Measurements from ENCODE around the gene CHN2.

Gene CHN2

GRCh38 chr7:29278337-29279069, 83.9 kb downstream of the CHN2 start:
- DNase-seq (ENCODE audit: extremely low read depth in 1 of 2, low read depth in 1 of 2), result no peak

DNA sequence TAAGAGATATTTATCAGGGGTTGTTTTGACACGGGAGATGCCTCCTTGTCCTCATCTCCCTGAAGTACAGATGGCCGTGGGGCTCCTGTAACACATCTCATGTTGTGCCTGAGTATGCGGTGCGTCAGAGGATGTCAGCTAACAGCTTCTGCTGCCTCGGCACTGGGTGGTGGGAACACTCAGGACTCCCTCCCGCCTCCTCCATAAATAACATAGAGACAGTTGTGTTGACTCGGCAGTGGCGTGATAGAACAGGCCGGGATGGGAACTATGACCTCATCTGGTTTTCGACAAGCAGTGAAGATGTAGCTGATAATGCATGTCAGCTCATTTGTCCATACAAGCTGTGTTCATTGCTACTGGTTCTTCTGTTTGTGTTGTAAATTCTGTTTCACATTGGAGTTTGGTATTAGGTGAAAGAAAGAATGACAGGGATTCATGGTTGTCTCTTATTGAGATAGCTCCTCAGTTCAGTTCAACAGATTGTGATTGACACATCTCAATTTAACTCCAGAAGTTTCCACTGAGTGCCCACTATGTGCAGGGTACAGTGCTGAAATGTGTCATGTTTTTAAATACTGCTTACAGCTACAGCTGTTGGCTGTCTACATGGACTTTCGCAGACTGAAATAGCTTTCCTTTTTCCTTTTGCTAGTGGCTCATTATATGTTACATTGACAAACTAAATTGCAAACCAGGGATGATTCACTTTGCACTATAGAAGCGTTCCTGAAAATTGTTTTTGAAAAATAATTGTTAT, 87.4 kb downstream of the CHN2 start:
- DNase-seq (ENCODE audit: extremely low read depth in 1 of 2, low read depth in 1 of 2), result no peak

DNA sequence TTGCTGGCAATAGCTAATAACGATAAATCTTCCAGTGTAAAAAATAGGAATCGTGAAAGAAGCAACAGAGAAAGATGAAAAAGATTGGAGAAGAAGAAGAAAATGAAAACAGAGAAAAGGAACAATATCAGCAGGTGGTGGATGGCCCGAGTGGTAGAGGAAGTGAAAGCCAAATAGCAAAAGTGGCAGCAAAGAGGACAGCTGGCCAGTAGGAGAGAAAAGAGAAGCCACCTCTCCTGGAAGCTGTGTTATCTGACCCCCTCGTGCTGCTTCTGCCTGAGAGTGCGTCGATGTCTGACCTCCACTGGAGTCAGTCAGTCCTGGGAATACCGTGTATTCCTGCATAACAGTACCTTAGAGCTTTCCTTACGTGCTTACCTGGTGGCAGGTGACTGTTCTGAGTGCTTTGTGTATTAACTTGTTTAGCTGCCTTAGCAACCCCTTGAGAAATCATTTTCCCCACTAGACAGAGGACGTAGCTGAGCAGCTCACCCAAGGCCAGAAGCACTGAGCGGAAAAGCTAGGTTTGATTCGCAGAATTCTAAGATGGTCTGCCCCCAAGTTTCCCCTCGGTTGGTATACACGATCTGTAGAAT, 88.3 kb downstream of the CHN2 start:
- no peak for DNase-seq (ENCODE audit: extremely low read depth in 1 of 2, low read depth in 1 of 2)

DNA sequence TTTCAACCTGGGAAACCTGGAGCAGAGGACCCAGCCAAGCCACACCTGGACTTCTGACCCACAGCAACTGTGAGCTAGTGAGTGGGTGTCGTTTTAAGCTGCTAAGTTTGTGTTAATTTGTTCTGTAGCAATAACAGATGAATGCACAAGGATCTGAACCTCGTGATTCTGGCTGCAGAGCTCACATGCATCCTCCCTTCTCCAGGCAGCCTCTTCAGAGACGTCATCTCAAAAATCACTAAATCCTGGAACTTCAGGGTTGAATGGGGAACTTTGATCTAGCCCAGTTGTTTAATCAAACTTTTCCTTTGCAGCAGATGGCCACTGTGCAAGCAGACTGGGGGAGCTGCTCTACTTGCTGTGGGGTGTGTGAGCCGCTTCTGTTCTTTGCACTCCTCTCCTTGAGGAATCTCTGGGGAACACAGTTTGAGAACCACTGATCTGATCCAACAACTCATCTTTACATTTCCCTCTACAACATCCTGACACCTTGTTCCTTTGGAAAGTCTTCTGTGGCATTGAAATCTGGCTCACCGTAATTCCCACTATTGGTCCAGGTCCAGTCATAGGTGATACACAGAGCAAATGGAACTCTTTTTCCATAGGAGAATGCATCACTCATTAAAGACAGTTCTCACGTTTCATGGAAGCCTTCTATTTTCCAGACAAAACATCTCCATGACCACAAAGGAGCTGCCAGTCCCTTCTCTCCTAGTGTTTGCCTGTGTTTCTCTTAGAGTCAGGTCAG, 90.3 kb downstream of the CHN2 start:
- DNase-seq (ENCODE audit: extremely low read depth in 1 of 2, low read depth in 1 of 2), result no peak

- DNase-seq (ENCODE audit: extremely low read depth in 1 of 2, low read depth in 1 of 2), result peak in 1 of 2 donors; percentile 4
Measured at GRCh38 chr7:29285444-29285793, 90.8 kb downstream of the CHN2 start.

DNA sequence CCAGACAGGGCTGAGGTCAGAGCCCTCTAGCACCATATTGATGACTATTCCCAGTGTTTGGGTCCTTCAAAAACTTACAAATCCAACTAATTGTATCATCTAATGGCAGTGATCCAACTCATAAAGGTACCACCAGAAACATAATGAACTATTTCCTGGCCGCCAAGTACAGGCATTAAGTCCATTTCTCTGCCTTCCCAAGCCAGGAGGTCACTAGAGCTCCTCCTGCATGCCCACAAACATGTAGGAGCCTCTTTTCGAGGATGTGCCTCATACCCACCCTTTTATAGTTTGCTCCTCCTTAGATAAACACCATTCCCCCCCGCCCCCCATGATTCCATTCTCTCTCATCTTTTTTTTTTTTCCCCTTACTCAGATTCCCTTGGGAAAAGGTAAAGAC, 91.3 kb downstream of the CHN2 start:
- DNase-seq (ENCODE audit: extremely low read depth in 1 of 2, low read depth in 1 of 2), result no peak

- no peak for DNase-seq (ENCODE audit: extremely low read depth in 1 of 2, low read depth in 1 of 2)
Measured at GRCh38 chr7:29287366-29287765, 92.8 kb downstream of the CHN2 start.

DNA sequence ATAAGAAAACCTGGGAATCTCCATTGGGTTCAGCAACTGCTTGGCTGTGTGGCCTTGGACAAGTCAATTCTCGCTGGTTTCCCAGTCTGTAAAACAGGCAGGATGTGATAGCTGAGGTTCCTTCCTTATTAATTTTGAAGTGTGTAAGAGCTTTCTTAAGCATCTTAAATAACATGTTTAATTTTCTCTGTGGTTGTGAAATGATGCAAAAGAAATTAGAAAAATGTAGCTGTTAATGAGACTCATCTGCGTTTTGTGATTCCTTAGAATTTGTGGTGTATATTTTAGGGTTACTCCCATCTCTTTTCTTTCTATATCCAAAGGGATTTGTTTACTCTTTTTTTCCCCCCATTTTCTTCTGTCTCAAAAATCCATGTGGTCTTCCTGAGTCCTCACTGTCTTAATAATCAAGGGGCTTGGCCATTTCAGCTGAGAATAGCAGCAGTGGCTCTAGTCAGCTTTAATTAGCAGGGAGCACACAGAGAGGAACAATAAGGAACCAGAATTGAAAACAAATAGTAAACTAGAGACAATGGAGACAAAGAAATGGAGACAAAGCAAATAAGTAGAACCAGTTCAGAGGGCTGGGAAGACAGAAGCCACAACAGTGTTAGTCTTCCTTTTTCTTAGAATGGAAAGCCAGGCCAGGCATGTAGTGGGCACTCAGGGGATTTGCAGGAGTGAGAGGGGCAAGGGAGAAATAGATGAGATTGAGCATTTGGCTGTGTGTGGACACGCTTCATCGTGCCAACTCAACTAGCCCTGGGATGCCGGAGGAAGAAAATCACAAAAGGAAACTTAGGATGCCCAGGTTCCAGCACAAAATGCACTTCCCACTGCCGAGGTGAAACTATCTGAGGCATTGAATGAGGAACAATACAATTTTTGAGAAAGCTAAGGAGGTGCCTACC, 93.9 kb downstream of the CHN2 start:
- no peak for DNase-seq (ENCODE audit: extremely low read depth in 1 of 2, low read depth in 1 of 2)

- DNase-seq (ENCODE audit: extremely low read depth in 1 of 2, low read depth in 1 of 2), result no peak
Measured at GRCh38 chr7:29289156-29290021, 94.8 kb downstream of the CHN2 start.

GRCh38 chr7:29290829-29291228, 96.3 kb downstream of the CHN2 start:
- DNase-seq (ENCODE audit: extremely low read depth in 1 of 2, low read depth in 1 of 2), result no peak

DNA sequence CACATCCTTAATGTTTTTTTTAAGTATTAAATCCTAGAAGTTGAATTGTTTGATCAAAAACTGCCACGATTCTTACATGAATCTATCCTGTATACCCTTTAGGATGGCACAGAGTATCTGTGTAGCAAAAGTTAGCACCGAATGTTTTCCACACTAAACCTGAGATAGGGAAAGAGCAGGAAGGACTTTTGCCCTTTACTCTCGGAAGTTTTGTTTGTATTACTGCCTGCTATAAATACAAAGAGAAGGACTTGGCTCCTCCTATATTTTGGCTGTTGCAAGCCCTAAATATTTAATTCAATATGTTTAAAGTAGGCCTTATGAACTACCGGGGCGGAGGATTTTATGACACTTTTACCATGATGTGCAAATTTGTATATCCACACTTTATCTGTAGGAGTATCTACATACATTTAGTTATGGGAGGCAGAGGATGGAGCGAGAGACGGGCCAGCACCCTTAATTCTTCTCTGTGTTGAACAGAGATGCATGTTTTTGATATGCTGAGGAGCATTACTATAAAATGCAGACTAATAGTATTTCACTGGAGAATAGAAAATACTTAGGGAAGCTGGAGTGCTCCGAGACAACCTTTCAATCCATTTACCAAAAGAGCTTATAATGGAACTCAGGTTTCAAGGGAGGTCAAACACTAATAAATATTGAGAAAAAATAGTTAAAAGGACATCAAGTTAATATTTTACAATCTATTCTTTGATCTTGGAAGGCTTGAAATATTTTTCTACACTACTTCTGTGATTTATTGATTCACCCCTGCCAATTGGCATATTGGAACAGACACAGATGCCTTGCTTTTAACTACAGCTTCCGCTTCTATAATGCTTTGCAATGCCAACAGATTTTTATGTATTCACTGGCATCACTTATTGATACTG, 97.4 kb downstream of the CHN2 start:
- DNase-seq (ENCODE audit: extremely low read depth in 1 of 2, low read depth in 1 of 2), result no peak

DNA sequence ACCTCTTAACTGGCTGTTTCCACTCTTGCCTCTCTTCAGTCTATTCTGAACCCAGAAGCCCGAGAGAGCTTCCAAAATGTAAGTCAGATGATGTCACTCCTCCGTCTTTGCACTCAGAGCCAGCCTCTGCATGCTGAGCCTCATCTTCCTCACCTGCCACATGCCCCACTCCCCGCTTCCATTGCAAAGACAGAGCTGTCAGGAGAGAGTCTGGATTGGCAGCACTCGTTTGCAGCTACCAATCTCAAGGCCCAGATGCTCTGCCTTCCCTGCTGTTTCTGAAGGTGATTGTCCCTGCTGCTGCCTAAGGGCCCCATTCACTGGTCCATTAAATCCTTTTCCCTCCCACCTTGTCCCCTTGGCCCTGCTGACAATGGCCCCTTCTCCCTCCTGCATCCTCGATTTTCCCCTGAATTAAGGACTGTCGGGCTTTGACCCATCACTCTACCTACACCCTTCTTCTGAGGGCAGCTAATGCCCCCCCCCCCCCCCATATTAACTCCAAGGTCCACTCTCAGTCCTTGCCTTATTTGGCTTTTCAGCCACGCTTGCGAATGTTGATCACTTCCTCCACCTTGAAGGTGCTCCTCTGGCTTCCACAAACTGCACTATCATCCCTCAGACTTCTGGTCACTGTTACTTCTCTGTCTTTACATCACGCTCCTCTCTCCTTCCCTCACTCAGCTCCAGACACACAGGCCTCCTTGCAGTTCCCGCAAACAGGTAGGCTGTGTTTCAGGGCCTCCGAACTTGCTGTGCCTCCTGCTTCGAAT, 98.5 kb downstream of the CHN2 start:
- DNase-seq (ENCODE audit: extremely low read depth in 1 of 2, low read depth in 1 of 2), result no peak

GRCh38 chr7:29296421-29296820, 101.8 kb downstream of the CHN2 start:
- DNase-seq (ENCODE audit: extremely low read depth in 1 of 2, low read depth in 1 of 2), result no peak

DNA sequence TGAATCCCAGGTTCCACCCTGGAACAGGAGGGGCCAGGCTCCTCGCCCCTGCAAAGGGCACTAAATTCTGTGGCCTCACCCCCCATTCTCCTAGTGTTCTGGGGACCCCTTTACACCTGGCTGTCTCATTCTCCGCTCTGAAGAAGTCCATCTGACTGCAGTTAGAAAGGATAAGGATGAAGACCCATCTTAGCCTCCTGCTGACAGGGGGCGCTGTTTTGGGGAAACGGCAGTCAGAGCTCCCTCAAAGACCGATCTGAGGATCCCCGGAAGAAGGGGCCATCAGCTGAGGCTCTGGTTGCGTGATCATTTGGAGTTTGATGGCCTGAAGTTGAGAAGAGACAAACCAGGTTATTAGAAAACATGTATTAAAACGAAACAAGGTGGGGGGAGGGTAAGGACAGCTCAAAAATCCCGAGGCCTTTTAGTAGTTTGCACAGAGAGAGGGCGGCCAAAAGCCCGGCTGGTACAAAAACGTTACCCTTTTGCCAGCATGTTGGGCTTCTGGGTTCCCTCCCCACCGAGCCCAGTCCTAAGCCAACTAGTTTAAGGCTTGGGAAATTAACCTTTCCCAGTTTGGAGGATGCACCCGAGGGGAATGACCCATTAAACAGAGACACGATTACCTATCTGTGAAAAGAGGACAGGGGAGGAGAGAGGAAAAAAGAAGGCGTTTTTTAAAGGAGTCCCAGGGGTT, 102.8 kb downstream of the CHN2 start:
- DNase-seq (ENCODE audit: extremely low read depth in 1 of 2, low read depth in 1 of 2), result no peak

GRCh38 chr7:29299086-29299485, 104.5 kb downstream of the CHN2 start:
- DNase-seq (ENCODE audit: extremely low read depth in 1 of 2, low read depth in 1 of 2), result no peak

- no peak for DNase-seq (ENCODE audit: extremely low read depth in 1 of 2, low read depth in 1 of 2)
Measured at GRCh38 chr7:29300026-29300480, 105.5 kb downstream of the CHN2 start.

GRCh38 chr7:29300649-29301048, 106.1 kb downstream of the CHN2 start:
- no peak for DNase-seq (ENCODE audit: extremely low read depth in 1 of 2, low read depth in 1 of 2)
